ENCODE results near the gene CARD19.

DNA sequence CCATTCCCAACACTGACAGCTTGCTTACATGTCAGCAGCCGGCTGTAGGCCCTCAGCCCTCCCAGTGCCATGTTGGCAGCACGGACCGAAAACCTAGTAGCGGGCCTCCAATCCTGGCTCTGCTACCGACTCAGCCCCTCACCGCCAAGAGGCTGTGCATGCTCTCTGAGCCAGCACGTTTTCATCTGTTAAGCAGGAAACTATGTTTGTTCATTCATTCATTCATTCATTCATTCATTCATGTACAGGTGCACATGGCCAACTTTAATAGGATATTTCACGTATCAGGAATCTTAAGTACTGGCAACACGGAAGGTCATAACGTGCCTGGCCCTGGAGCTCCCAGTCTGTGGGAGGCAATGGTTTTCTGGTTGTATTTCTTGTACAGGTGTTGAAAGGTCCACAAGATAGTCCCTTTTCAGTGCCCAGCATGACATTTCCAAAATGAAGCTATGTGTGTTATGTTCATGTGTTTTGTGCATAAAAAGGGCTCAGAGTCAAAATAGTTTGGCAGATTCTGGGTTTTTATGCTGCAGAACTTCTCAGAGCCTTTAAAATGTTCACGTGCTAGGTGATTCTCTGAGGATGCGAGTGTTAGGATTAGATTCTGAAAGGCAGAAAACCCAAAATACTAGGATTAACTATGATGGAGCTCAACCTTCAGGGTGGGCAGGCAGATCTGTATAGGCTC is 19.8 kb upstream of the CARD19 start:
- TF ChIP-seq POLR2AphosphoS5 (IDR thresholded peaks at IDR 0.05; ENCODE audit: low read depth, low read length) = no peak
- no peak for TF ChIP-seq TAF1 (IDR thresholded peaks at IDR 0.05; ENCODE audit: borderline replicate concordance, low read depth, low read length)
- TF ChIP-seq POLR2A (IDR thresholded peaks at IDR 0.05; ENCODE audit: low read depth, low read length) = no peak
